Skin epidermis (tissue), 12 donors: ENCODE results near the gene LRPAP1.

Experiments
- H3K27ac ChIP-seq, 21 experiments: fragments of 200-600 bp; sonication (generic) in 11 of 21; one replicate each; pipeline ENCODE4 v1.5.0; 2020; ENCODE audit warnings: mild to moderate bottlenecking in 3 of 21, inconsistent platforms in 2 of 21, moderate library complexity in 2 of 21
- H3K4me3 ChIP-seq, 7 experiments: fragments of 200-600 bp; sonication (generic) in 2 of 7; one replicate each; pipeline ENCODE4 v1.5.0; 2020; ENCODE audit warnings: inconsistent platforms in 2 of 7, mild to moderate bottlenecking in 2 of 7, moderate library complexity in 1 of 7

LRPAP1 gene

GRCh38 chr4:3510481-3510880 lies 21.7 kb downstream of the LRPAP1 start:
- Histone ChIP-seq H3K4me3 (no peak overlapping the region), H3K27ac (no peak overlapping the region)

- Histone ChIP-seq H3K4me3 (no peak overlapping the region), H3K27ac (no peak overlapping the region)
Observed at GRCh38 chr4:3508542-3508941, 23.7 kb downstream of the LRPAP1 start.

GRCh38 chr4:3505231-3505630 lies 27.0 kb downstream of the LRPAP1 start:
- Histone ChIP-seq H3K4me3 (no peak overlapping the region), H3K27ac (no peak overlapping the region)

- Histone ChIP-seq H3K27ac (no peak overlapping the region), H3K4me3 (no peak overlapping the region)
Observed at GRCh38 chr4:3502941-3503936, 29.0 kb downstream of the LRPAP1 start.

- H3K4me3 ChIP-seq = no peak overlapping the region
- no peak overlapping the region for H3K27ac ChIP-seq
Observed at GRCh38 chr4:3501825-3502425, 30.3 kb downstream of the LRPAP1 start.

- Histone ChIP-seq H3K4me3 (no peak overlapping the region), H3K27ac (no peak overlapping the region)
Observed at GRCh38 chr4:3501126-3501824, 30.9 kb downstream of the LRPAP1 start.

- Histone ChIP-seq H3K27ac (no peak overlapping the region), H3K4me3 (no peak overlapping the region)
Observed at GRCh38 chr4:3500634-3501101, 31.6 kb downstream of the LRPAP1 start.

GRCh38 chr4:3500111-3500510 lies 32.1 kb downstream of the LRPAP1 start:
- Histone ChIP-seq H3K27ac (no peak overlapping the region), H3K4me3 (no peak overlapping the region)

- no peak overlapping the region for H3K4me3 ChIP-seq
Observed at GRCh38 chr4:3499710-3500109, 32.5 kb downstream of the LRPAP1 start.

GRCh38 chr4:3498901-3499510 lies 33.2 kb downstream of the LRPAP1 start:
- H3K4me3 ChIP-seq = no peak overlapping the region
- no peak overlapping the region for H3K27ac ChIP-seq

More at GRCh38 chr4:3499710-3500109, 32.5 kb downstream of the LRPAP1 start:
- H3K27ac ChIP-seq = no peak overlapping the region

GRCh38 chr4:3498407-3498806 lies 33.8 kb downstream of the LRPAP1 start:
- Histone ChIP-seq H3K4me3 (no peak overlapping the region), H3K27ac (no peak overlapping the region)

- no peak overlapping the region for H3K27ac ChIP-seq
- no peak overlapping the region for H3K4me3 ChIP-seq
Observed at GRCh38 chr4:3497523-3498389, 34.5 kb downstream of the LRPAP1 start.

- H3K27ac ChIP-seq = no peak overlapping the region
- H3K4me3 ChIP-seq = no peak overlapping the region
Observed at GRCh38 chr4:3497095-3497494, 35.1 kb downstream of the LRPAP1 start.

GRCh38 chr4:3496021-3496420 lies 36.2 kb downstream of the LRPAP1 start:
- no peak overlapping the region for H3K27ac ChIP-seq
- no peak overlapping the region for H3K4me3 ChIP-seq

GRCh38 chr4:3495204-3495975 lies 36.8 kb downstream of the LRPAP1 start:
- Histone ChIP-seq H3K4me3 (no peak overlapping the region), H3K27ac (no peak overlapping the region)

GRCh38 chr4:3494462-3494871 lies 37.8 kb downstream of the LRPAP1 start:
- Histone ChIP-seq H3K4me3 (no peak overlapping the region), H3K27ac (no peak overlapping the region)

GRCh38 chr4:3493720-3494461 lies 38.3 kb downstream of the LRPAP1 start:
- no peak overlapping the region for H3K27ac ChIP-seq

More at GRCh38 chr4:3493720-3494461, 38.3 kb downstream of the LRPAP1 start:
- no peak overlapping the region for H3K4me3 ChIP-seq
